Measurements from ENCODE around the gene PDZD8.
"Not testable (repeated sequence)": the region's sequence is repeated elsewhere in the genome, so short reads cannot be mapped to it uniquely, and the experiment has no call there.

The PDZD8 gene

DNA sequence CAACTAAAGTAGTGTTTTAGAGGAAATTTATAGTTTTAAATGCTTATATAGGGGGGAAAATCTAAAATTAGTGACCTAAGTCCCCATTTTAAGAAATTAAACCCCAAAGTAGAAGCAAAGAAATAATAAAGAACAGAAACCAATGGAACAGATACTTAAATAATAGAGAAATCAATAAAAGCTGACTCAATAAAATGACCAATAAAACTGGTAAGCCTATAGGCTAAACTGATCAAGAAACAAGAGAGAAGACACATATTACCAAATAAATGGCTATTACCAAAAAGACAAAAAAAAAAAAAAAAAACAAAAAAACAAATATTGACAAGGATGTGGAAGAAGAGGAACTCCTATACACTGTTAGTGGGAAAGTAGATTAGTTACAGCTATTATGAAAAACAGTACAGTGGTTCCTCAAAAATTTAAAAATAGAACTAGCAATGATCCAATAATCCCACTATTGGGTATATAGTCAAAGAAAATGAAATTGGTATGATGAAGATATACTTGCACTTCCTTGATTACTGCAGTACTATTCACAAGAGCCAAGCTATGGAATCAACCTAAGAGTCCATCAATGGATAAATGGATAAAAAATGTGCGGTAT is 81.1 kb downstream of the PDZD8 start:
- no peak for DNase-seq (ENCODE audit: low read depth in 2 of 2)

DNA sequence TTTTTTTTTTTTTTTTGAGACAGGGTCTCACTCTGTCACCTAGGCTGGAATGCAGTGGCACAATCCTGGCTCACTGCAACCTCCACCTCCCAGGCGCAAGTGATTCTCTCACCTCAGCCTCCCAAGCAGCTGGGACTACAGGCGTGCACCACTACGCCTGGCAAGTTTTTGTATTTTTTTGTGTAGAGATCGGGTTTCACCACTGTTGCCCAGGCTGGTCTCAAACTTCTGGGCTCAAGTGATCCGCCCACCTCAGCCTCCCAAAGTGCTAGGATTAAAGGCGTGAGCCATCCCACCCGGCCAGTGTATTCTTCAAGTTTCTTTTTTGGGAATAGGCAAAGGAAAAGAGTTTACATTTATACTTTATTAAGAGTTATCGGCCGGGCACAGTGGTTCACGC is 84.4 kb downstream of the PDZD8 start:
- not testable (repeated sequence) for DNase-seq (ENCODE audit: low read depth in 2 of 2)

DNA sequence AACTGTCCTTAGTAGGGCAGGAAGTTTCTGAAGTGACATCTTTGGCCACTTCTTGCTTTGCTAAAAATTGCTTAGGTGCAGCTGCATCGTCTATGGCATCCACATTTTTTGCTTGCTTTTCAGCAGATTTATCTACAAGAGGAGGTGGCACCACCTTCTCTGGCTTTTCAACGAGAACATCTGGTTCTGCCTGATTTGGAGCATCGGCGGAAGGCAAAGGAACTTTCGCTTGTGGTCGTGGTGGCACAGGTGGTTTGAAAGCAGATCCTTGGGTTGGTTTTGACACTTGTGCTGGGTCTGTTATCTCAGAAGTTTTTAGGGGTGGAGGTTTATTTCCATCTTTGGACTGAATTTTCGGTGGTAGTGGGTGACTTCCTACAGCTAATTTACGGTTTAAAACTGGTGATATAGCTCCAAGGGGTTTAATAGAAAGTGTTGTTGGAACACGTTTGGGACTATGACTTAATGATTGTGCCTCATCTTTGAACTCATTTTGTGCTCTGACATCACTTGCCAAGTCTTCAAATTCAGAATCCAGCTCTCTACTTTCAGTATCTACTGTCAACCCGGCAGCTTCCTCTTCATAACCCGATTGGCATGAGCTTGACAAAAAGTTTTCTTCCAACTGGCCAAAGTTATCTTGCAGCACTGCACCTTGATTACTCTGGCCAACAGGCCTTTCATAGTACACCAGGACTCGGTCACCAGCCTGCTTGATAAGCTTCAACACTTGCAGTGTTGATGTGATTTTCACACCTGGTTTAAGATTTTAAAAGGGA is 90.3 kb downstream of the PDZD8 start:
- no peak for DNase-seq (ENCODE audit: low read depth in 2 of 2)

DNA sequence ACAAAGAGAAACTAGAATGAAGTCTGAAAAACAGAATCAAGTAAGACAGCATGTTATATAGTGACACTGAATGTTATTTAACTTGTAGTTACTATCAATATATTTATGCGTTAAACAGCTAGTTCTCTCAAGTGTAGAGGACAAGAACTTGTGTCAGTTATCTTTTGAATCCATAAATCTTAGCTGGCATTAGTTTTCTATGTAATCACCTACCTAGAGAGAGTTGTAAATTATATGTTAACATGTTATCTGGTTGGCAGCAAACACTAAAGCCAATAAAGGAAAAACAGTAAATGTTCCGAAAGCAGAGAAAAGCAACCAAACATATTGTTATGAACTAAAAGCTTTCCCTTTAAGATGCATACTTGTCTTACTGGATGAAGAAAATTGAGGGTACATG is 97.6 kb downstream of the PDZD8 start:
- DNase-seq (ENCODE audit: low read depth in 2 of 2), result no peak

DNA sequence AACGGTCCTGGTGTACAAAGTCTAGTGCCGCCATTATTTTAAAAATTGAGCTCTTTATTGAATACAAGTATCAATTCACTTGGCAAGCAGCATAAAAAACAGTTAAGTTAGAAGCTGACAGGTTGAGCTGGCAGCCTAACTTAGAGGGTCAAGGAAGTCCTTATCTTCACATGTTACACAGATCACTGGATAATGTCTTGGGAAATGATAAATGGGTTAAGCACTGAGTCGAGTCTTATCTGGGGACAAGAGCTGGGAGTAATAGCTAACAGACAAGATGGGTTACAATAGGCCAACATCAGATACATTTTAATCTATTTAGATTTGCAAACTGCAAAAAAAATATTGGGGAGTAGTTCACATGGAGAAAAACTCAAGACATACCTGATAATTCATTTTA is 100.1 kb downstream of the PDZD8 start:
- DNase-seq (ENCODE audit: low read depth in 2 of 2), result no peak

DNA sequence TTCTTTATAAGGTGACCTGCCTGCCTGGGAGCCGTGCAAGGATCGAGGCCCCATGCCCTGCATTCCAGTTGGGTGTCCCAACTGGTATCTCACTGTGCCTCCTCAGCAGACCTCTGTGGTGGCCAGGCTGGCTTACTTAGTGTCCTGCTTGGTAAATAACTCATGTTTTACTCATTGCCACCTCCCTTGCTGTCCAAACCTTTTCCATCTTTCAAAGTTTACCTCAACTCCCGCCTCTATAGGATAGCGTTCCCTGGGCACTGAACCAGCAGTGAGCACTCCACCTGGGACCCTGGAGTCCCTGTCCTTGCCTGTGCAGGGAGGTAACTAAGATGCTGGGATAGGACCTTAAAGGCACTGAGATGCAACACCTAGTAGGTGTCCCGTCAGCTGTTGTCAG is 100.7 kb downstream of the PDZD8 start:
- DNase-seq (ENCODE audit: low read depth in 2 of 2), result no peak

DNA sequence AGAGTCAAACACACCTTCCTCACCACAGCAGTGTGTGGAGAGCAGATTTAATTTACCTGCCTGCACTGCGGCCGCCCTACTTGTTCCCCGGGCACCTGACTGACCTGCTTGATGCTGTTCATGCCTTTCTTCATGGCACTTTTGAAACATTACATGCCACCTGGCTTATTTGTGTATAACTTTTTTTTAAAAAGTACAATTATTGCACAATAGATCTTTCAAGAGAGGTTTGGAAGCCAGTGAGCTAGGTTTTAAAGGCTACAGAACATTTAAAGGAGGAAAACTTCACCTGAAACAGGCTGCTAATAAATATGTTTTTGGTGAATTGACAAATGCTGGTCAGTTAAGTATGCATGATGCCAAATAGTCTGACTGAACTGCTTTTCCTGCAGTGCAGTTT is 101.3 kb downstream of the PDZD8 start:
- DNase-seq (ENCODE audit: low read depth in 2 of 2), result no peak

DNA sequence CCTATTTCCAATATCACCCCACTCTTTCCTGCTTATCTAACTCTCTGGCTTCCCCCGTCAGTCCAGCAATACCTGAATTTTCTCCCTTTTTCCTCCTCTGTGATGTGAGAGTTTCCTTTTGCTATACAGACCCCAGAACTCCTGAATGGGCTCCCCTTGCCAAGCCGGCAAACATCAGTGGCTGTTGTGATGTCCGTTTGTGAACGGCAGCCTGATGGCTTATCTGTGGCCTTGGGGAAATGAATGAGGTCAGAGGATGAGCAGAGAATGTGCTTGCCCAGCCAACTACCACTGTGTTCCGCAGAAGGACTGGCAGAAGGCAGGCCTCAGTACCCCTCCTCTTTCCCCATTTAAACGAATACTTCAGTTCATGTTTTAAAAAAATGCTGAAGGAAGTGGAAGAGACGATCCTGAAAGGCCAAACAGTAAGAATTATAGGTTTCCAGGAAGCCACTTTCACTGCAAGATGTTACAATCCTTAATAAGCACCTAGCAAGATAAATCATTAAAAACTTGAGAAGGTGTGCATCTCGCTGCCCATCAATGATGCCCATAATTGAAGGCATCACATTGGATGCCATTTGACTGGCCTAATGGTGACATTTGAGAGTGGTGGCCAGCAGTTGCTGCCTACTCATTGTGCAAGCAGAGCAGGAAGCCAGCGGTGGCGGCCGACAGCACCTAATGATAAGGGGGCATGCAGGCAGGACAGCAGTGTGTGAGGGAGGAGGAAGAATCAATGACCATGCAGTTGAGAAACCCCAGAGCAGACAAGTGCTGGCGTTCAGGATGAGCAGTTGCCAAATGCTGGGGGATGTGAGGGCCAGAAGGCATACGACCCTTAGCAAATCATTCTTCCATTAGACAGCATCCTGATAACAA is 102.8 kb downstream of the PDZD8 start:
- no peak for DNase-seq (ENCODE audit: low read depth in 2 of 2)

DNA sequence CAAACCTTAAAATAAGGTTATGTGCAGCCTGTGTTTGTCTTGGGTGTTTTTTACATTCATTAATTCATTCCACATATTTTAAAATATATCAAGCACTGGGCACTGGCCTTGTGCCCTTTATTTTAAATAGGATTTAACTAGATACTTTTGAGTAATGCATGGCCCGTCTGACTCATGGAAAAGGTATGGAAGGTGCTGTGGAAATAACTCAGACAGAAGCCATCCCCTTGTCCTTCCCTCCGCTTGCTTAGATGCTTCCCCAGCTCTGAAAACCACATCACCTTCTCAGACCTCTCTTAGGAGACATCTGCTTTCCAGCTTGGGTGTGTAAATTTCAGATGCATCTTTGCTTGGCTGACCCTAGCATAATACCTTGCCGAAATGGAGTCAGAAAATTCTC is 103.8 kb downstream of the PDZD8 start:
- DNase-seq (ENCODE audit: low read depth in 2 of 2), result no peak

DNA sequence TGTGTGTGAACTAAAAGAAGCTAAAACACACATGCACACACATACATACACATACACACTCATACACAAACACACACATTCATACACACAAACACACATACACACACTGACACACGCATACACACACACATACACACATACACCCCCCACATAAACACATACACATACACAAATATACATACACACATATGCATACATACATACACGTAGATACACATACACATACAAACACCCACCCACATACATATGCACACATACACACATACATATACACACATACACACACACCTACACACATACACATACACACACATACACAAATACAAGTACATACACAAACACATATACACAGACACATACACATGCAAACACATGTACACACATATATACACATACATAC is 106.3 kb downstream of the PDZD8 start:
- DNase-seq (ENCODE audit: low read depth in 2 of 2), result no peak

DNA sequence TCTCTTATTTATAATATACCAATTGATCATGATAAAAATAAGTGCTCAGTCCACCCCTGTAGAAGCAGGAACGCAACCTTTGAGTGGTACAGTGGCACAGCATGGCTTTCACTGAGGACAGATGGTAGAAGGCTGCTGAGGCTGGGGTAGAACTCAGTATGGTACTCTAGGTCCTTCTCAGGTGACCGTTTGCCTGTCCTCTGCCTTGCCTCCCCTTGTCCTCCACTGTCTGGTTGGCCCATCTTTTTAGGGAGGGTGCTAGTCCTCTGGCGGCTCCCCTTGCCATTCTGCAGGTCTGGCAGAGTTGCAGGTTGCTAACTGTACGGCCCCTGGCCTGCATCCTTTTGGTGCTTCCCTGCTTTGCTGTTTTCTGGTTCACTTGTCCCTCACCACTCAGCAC is 107.0 kb downstream of the PDZD8 start:
- DNase-seq (ENCODE audit: low read depth in 2 of 2), result no peak

DNA sequence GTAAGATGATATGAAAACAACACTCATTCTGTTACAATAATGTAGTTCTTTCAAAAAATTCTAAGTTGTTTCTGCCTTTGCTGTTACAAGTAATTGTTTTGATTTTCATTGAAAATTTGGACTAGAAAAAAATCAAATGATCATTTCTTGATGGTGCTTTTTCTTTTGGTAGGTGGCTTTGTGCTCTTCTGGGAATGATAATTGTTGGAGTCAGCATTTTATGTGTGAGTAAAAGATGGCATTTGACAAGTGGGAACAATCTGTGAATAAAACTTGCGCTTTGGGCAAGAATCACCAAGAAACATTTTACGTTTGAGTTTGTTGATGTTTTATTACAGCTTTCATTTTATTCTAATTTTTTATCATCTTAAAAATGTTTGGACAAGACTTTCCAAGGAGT is 108.4 kb downstream of the PDZD8 start:
- no peak for DNase-seq (ENCODE audit: low read depth in 2 of 2)

DNA sequence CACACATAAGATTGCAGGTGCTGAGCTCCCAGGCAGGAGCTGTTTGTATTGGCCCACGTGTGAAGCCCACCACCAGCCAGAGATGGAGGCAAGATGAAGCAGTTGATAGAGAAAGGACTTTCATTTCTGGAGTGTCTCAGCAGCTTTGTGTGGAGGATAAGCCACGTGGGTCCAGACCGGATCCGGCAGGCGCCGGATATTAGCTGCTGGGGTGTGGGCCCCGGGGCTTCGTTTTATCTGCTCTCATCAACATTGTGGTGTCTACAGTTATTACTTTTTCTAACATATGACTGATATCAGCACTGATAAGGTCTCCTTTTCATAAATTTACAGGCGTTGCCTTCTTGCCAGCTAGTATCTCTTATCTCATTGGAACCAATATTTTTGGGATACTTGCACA is 108.8 kb downstream of the PDZD8 start:
- no peak for DNase-seq (ENCODE audit: low read depth in 2 of 2)

DNA sequence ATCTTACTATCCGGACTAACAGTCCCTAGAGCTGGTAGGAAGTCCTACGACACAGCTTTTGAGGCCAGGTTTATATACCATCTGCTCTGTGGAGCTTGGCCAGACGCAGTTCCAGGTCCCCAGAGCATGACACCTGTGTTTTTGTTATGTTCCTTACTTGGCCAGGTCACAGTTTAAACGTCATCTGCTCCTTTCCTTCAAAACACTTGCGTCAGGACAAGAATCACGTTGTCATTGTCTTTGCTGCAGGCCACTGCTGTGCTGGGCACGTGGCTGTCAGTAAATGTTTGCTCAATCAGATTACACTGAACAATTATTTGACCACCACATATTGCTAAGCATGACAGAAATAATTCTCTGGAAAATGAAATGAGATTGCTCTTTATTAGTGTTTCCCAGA is 110.5 kb downstream of the PDZD8 start:
- DNase-seq (ENCODE audit: low read depth in 2 of 2), result no peak

DNA sequence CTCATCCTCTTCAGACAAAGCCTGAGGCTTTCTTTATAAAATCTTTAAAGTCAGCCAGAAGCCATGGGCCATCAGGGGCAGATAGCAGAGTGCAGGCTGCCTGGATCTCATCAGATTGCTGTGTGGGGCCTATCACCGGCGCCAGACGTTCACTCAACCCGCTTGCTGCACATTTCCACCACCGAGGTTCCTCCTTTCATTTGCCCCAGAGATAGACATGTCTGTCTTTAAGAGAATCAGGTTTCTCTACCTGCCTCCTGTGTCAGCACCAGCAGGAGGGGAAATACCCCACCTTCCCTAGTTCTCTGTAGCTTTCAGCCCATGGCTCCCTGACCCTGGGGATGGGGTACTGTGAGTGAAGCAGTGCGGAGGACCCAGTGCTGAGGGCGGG is 112.3 kb downstream of the PDZD8 start:
- no peak for DNase-seq (ENCODE audit: low read depth in 2 of 2)

DNA sequence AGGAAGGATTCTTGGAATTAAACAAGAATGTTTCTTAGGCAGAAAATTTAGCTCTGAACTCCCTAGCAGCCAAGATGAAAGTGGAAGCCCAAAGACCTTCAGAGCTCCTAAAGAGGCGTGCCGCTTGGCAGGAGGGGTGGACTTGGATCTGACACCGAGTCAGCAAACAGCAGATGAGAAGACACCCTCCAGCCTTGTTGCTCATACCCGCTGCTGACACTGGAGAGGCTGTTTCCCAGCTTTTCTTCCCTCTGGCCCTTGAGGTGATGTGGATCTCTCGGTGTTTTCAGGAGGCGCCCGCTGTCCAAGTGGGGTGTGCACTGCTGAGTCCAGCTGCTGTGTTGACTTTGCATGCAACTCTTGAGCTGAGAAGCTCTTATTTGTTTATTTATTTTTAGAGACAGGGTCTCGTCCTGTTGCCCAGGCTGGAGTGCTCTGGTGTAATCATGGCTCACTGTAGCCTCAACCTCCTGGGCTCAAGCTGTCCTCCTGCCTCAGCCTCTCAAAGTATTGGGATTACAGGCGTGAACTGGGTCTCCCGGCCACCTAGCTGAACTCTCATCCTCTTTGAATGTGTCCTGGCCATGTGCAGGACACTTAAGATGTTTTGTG is 112.8 kb downstream of the PDZD8 start:
- DNase-seq (ENCODE audit: low read depth in 2 of 2), result no peak

DNA sequence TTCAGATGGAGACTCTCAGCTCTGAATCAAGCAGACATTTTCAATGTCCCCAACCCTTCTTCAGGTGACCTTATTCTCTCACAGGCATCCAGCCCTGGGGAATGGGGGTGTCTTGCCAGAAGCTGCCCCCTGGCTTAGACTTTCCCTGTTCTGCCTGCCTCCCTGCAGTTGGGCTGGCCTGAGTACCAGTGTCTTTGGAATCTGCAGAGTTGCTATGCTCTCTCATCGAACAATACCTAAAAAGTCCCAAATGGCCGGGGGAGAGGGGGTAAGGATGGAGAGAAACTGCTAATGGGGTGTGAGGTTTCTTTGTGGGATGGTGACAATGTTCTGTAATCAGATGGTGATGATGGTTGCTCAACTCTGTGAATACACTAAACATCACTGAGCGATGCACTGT is 113.7 kb downstream of the PDZD8 start:
- DNase-seq (ENCODE audit: low read depth in 2 of 2), result no peak

DNA sequence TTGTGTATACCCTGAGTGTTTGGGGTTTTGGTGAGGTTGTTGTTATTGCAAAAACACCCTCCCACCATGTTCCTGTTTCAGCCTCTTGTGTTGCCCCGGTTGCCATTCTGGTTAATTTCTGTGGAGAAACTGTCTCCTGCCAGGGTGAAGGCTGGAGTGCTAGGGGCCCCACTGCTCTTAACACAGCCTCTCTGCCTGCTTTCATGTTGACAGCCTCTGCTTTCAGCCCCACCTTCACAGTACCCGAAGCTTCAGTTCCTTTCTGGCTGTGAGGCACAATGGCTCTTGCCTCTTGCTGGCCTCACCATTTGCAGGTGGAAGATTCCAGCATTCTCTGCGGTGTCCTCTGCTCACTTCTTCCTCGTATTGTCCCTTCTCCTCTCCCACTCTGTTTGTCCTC is 115.2 kb downstream of the PDZD8 start:
- DNase-seq (ENCODE audit: low read depth in 2 of 2), result no peak

DNA sequence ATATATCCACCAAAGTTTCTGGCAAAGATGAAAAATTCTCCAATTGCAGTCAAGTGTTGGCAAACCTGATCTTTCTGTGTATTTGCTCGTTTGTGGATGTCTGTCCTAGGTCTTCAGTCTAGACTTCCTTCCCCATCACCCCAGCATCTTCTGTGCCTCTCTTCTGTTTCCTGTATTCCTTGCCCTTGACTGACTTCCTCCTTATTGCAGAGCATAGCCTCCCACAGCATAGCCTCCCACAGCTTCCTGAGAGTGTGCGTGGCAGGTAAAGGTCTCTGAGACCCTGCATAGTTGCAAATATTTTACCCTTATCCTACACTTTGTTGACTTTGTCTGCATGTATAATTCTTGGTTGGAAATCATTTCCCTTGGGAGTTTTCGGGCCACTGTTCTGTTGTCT is 116.0 kb downstream of the PDZD8 start:
- DNase-seq (ENCODE audit: low read depth in 2 of 2), result no peak

DNA sequence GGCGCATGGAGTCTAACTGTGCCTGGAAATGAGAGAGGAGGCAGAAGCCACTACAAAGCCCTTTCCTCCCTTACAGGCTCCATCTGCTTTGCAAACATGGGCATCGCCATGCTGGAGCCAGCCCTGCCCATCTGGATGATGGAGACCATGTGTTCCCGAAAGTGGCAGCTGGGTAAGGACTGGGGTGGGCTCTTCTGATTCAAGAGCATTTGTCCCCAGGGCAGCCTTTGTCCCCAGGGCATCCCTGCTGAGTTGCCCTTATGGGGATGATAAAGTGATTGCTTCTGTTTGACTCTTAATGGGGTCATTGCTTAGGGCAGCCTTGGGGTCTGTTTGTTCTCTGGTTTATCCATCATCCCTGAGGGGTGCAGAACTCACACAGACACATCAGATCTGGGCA is 117.5 kb downstream of the PDZD8 start:
- no peak for DNase-seq (ENCODE audit: low read depth in 2 of 2)

DNA sequence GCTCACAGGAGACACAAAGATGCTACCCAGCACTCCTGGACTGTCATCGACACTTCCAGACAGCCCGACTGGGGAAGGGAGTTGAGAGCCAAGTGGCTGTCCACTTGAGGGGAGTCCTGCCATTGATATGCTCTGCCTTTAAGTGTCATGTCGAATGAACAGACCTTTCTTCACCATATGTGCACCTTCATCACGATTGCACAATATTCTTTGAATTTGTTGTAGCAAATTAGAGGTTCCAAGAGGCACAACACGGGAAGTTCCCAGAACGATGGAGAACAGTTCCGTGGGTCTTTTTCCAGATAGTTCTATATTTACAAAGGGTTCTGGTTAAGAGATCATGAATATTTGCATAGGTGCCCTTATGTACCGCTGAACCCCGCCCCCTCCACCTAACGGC is 118.3 kb downstream of the PDZD8 start:
- DNase-seq (ENCODE audit: low read depth in 2 of 2), result no peak

DNA sequence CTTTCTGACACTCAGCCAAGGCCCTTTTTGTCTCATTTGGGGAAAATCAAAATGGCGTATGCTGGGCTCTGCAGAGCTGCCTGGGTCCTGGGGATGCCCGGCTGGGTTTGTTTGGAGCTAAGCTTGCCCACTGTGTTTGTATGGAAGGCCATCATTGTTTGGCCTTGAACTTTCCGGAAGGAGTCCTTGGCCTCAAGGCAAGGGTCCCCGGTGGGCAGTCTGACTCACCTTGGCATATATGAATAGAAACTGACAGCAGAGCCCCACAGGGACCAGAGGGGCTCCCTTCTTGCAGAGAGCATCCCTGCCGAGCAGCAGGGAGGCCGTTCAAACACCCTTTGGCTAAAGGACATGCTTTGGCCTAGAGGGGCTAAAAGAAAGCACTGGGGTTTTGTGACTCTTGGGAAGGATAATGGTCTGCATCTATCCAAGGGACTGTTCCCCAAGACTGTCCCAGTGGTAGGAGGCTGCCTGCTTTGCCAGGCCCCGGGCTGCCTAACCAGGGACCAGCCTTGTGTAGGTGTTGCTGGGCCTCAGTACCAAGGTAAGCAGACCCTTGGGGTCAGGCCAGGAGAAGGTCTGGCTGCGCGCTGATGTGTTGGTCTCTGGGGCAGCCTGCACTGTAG is 119.3 kb downstream of the PDZD8 start:
- DNase-seq (ENCODE audit: low read depth in 2 of 2), result no peak
